Prostate gland (tissue), 2 donors: Measurements from ENCODE around the gene HPS1. TPM values are rescaled to one million over a fixed set of nuclear protein-coding genes. Genes with fewer than 3 reads are reported as not detected.

Experiments used
- DNase-seq: peaks from one replicate; pipeline ENCODE4 v3.0.0-alpha.2; 2019; ENCODE audit warnings: low spot score
- H3K27ac ChIP-seq, 2 donors: fragments of 200-600 bp; sonication (generic); 2 replicates each; pipeline ENCODE4 v1.5.1; 2017 to 2019
- H3K27me3 ChIP-seq: fragments of 200-600 bp; sonication (generic); replicated peaks from 2 replicates; pipeline ENCODE4 v1.5.1; 2019; ENCODE audit not compliant: insufficient read depth
- H3K36me3 ChIP-seq, 2 donors: fragments of 200-600 bp; sonication (generic); 1 replicate in 1 of 2; 2 replicates in 1 of 2; pipeline versions ENCODE4 v1.5.1 to v1.8.1; 2017 to 2019
- H3K4me1 ChIP-seq: fragments of 200-600 bp; sonication (generic); replicated peaks from 2 replicates; pipeline ENCODE4 v1.5.1; 2019
- H3K4me3 ChIP-seq, 2 donors: fragments of 200-600 bp; sonication (generic); 2 replicates each; pipeline ENCODE4 v1.5.1; 2017 to 2019
- H3K9me3 ChIP-seq: fragments of 200-600 bp; sonication (generic); 2 replicates; pipeline ENCODE4 v1.5.1; 2017
- CTCF ChIP-seq, 4 experiments: fragments of 200-600 bp in 2 of 4; fragments of 450-650 bp in 2 of 4; sonication (generic) in 2 of 4; IDR thresholded peaks; 1 replicate in 3 of 4; 2 replicates in 1 of 4; pipeline ENCODE4 v1.5.1; 2016 to 2019; ENCODE audit warnings: antibody characterized with exemption in 4 of 4, mild to moderate bottlenecking in 2 of 4, moderate library complexity in 2 of 4
- POLR2A ChIP-seq: fragments of 450-650 bp; IDR thresholded peaks from one replicate; pipeline ENCODE4 v1.6.1; 2016; ENCODE audit warnings: antibody characterized with exemption, mild to moderate bottlenecking
- POLR2AphosphoS5 ChIP-seq: sonication (generic); formaldehyde crosslinking; IDR thresholded peaks from one replicate; pipeline ENCODE4 v1.6.1; 2017; ENCODE audit warnings: antibody characterized with exemption
- WGBS: methylation state at CpG from one replicate; pipeline ENCODE4 v1.1.5; 2018; 5-methylcytosine and 5-hydroxymethylcytosine counted together
- intact Hi-C: fragments of 100-400 bp; cut with DNase I; formaldehyde crosslinking; loops from one replicate; pipeline ENCODE4 v1.14.2; 2022
- total RNA-seq, 2 donors: library from RNA; depleted of rRNA; stranded (reverse); fragments of >200 nt; gene quantifications; one replicate each; pipeline ENCODE4 v1.1.0, GENCODE V29; 2016

The HPS1 gene
- total RNA-seq, 2 donors from 2014 or later = 59.9 to 93.6 TPM

GRCh38 chr10:98400482-98400881, 46.3 kb downstream of the HPS1 start:
- Histone ChIP-seq H3K4me1 (no peaks in the 10 kb centered on the region), H3K27me3 (no peaks in the 10 kb centered on the region), H3K27ac (no peak overlapping the region), H3K36me3 (no peaks in the 10 kb centered on the region), H3K9me3 (no peaks in the 10 kb centered on the region), H3K4me3 (no peak overlapping the region)
- WGBS = 91% methylated on average over 2 of the region's 2 CpGs
- intact Hi-C loops = no loop called here
- DNase-seq = no peak
- TF ChIP-seq CTCF (IDR thresholded peaks at IDR 0.05) = no peak
- no peak for TF ChIP-seq POLR2AphosphoS5

- no peak overlapping the region for H3K4me3 ChIP-seq
- TF ChIP-seq POLR2A (no peak), CTCF (IDR thresholded peaks at IDR 0.05) (no peak), POLR2AphosphoS5 (no peak)
- no peaks in the 10 kb centered on the region for H3K27me3 ChIP-seq
- no peaks in the 10 kb centered on the region for H3K9me3 ChIP-seq
- no peak for DNase-seq
- no peak overlapping the region for H3K27ac ChIP-seq
- WGBS = 79% methylated on average over 9 of the region's 9 CpGs
- H3K4me1 ChIP-seq = no peaks in the 10 kb centered on the region
- H3K36me3 ChIP-seq = no peaks in the 10 kb centered on the region
- intact Hi-C loops = no loop called here
Observed at GRCh38 chr10:98399784-98400183, 47.0 kb downstream of the HPS1 start.

GRCh38 chr10:98397089-98397600, 49.6 kb downstream of the HPS1 start:
- intact Hi-C loops = no loop called here
- Histone ChIP-seq H3K36me3 (no peaks in the 10 kb centered on the region), H3K4me3 (no peak overlapping the region), H3K4me1 (no peaks in the 10 kb centered on the region), H3K27me3 (no peaks in the 10 kb centered on the region), H3K27ac (no peak overlapping the region), H3K9me3 (no peaks in the 10 kb centered on the region)
- TF ChIP-seq POLR2A = no peak
- TF ChIP-seq CTCF (IDR thresholded peaks at IDR 0.05) = no peak
- no peak for TF ChIP-seq POLR2AphosphoS5
- no peak for DNase-seq
- 90% methylated on average over 9 of the region's 9 CpGs for WGBS

GRCh38 chr10:98396096-98397063, 50.4 kb downstream of the HPS1 start:
- WGBS = 91% methylated on average over 6 of the region's 6 CpGs
- Histone ChIP-seq H3K4me1 (no peaks in the 10 kb centered on the region), H3K27ac (no peak overlapping the region), H3K27me3 (no peaks in the 10 kb centered on the region), H3K36me3 (no peaks in the 10 kb centered on the region), H3K9me3 (no peaks in the 10 kb centered on the region), H3K4me3 (no peak overlapping the region)
- intact Hi-C loops = no loop called here
- no peak for DNase-seq
- TF ChIP-seq CTCF (IDR thresholded peaks at IDR 0.05) = no peak
- no peak for TF ChIP-seq POLR2AphosphoS5
- TF ChIP-seq POLR2A = no peak
